ENCODE data around the gene BMAL2. TPM values are rescaled to one million over a fixed set of nuclear protein-coding genes. Genes with fewer than 3 reads are reported as not detected.
A peak's percentile ranks its signal among the peaks of the same experiment; 100 is the strongest.

The BMAL2 gene
- total and polyA plus RNA-seq, 7 donors: 2.4 to 6.2 (median 4.2) TPM

DNA sequence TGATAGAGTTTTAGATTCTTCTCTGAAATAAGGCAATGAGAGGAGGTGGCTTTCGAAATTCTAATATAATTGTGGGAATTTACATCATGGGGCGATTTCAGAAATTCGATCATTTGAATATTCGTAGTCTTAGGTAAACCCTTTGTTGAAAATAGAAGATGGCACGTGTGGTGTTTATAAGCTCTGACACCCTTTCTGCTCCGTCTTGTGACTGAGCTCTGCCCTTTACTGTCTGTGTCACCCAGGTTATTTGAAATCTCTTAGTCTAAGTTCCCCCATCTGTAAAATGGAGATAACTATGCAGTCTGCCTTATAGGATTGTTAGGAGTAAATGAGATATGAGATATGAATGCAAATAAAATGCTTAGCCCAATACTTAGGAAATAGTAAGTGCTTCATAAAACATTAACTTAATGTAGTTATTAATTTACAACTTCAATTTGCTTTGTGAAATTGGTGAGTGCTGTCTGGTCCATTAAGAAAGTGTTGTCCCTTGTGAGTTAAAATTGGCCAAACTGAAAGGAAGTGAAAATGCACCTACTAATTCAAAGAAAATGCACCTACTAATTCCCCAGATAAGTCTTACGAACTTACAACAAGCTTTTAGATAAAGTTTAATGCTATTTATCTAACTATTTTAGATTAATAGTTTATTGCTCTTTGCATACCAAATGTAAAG is 1.5 kb downstream of the BMAL2 start:
- Histone ChIP-seq H3K36me3 (no peaks in the 10 kb centered on the region), H3K27me3 (no peaks in the 10 kb centered on the region), H3K4me3 (peak overlapping the region in 3 of 4 donors; percentile 65 to 85 (median 72)), H3K27ac (peak overlapping the region in 2 of 4 donors; percentile 67 to 78), H3K9me3 (no peaks in the 10 kb centered on the region), H3K4me1 (peaks cover 0 to 29% (median 18%) of the 10 kb centered on the region in 4 donors)
- no peak for DNase-seq
- WGBS, 2 donors: 32 to 65% methylated on average over 7 of the region's 7 CpGs
- intact Hi-C loops (cut with DNase I): no loop called here
- TF ChIP-seq POLR2A (IDR thresholded peaks at IDR 0.05) (no peak), POLR2AphosphoS5 (IDR thresholded peaks at IDR 0.05) (no peak), EP300 (IDR thresholded peaks at IDR 0.05) (no peak)
- TF ChIP-seq, protein P1, sequence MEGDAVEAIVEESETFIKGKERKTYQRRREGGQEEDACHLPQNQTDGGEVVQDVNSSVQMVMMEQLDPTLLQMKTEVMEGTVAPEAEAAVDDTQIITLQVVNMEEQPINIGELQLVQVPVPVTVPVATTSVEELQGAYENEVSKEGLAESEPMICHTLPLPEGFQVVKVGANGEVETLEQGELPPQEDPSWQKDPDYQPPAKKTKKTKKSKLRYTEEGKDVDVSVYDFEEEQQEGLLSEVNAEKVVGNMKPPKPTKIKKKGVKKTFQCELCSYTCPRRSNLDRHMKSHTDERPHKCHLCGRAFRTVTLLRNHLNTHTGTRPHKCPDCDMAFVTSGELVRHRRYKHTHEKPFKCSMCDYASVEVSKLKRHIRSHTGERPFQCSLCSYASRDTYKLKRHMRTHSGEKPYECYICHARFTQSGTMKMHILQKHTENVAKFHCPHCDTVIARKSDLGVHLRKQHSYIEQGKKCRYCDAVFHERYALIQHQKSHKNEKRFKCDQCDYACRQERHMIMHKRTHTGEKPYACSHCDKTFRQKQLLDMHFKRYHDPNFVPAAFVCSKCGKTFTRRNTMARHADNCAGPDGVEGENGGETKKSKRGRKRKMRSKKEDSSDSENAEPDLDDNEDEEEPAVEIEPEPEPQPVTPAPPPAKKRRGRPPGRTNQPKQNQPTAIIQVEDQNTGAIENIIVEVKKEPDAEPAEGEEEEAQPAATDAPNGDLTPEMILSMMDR (IDR thresholded peaks at IDR 0.05): no peak

DNA sequence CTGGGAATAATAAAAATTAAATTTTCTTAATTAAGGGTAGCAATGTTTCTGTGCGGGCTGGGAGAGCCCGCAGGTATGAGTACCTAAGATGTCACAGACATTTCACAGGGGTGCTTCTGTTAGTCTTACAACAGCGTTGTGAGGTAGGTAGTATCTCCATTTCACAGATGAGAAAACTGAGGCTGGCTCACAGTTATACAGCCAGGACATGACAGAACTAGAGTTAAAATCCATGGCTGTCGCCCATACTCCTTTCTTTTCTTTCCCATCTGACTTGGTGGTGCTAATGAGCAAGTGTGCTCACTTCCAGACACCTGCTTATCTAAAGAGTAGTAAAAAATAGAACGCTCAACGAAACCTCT is 2.1 kb downstream of the BMAL2 start:
- peaks cover 0 to 29% (median 18%) of the 10 kb centered on the region in 4 donors for H3K4me1 ChIP-seq
- intact Hi-C loops (cut with DNase I): no loop called here

DNA sequence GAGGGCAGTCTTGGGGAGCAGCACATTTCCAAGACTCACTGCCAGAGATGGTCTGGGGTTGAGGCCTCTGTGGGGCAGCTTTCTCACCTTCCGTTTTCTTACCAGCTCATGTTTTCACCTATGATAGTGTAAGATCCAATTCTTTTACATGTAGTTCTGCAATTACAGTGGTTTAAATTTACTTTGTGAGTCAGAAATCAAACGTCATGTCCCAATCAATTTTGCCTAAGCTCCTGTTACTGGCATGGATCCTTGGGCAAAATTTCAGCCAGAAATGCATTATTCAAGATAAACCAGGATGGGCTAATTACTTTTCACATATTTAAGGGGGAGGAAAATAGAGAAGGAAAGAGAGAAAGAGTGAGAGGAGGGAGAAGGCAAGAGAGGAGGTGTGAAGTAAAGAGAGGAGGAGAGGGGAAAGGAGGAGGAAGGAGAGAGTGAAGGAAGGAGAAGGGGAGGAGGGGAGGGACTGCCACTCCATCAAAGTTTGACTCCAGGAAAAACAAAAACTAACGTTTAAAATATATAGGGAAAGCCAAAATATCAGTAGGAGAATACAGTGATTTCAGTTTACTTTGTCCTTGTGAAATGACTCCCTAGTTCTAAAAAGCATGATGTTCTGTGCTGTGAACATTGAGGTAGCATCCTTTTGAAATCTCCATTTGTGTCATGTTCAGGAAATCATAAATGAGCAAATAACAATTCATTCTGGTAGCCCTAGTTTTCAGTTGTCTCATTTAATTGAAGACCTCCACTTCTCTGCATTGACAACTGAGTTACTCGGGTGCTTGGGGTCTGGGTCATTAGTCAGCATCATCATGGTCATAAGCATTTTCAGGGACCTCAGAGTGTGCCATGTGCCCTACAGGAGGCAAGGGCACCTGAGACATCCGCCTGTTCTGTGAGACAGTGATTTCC is 3.0 kb downstream of the BMAL2 start:
- no peaks in the 10 kb centered on the region for H3K9me3 ChIP-seq
- H3K27ac ChIP-seq: no peak overlapping the region
- 66 to 79% methylated on average over 5 of the region's 5 CpGs for WGBS, 2 donors
- peaks cover 0 to 29% (median 18%) of the 10 kb centered on the region in 4 donors for H3K4me1 ChIP-seq
- intact Hi-C loops (cut with DNase I): no loop called here
- no peak overlapping the region for H3K4me3 ChIP-seq
- H3K36me3 ChIP-seq: no peaks in the 10 kb centered on the region
- no peak for DNase-seq
- TF ChIP-seq, protein P1 (IDR thresholded peaks at IDR 0.05): no peak
- TF ChIP-seq POLR2AphosphoS5 (IDR thresholded peaks at IDR 0.05) (no peak), POLR2A (IDR thresholded peaks at IDR 0.05) (no peak), EP300 (IDR thresholded peaks at IDR 0.05) (no peak)
- no peaks in the 10 kb centered on the region for H3K27me3 ChIP-seq

More for the DNA sequence above, 2.1 kb downstream of the BMAL2 start:
- Histone ChIP-seq H3K4me3 (no peak overlapping the region), H3K27me3 (no peaks in the 10 kb centered on the region), H3K27ac (no peak overlapping the region), H3K9me3 (no peaks in the 10 kb centered on the region), H3K36me3 (no peaks in the 10 kb centered on the region)
- no peak for TF ChIP-seq POLR2AphosphoS5 (IDR thresholded peaks at IDR 0.05)
- TF ChIP-seq EP300 (IDR thresholded peaks at IDR 0.05): no peak
- TF ChIP-seq POLR2A (IDR thresholded peaks at IDR 0.05): no peak
- TF ChIP-seq, protein P1 (IDR thresholded peaks at IDR 0.05): no peak
- WGBS, 2 donors: 79 to 87% methylated on average over 6 of the region's 6 CpGs
- DNase-seq: no peak

DNA sequence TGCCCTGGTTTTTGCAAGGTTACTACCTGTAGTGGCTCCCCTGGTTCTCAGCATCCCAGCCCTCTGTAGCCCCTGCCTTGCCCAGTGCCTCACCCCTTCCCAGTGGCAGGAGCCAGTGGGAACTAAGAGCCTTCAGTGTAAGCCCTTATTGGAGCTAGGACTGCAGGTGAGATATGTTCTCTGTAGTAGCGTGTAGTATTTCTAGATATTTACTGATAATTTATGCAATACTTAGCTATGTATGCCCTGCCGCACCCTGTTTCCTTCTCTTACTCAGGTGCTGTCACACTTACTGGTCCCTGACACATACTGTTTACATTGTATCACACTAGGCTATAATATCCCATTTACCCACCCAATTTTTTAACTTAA is 3.6 kb downstream of the BMAL2 start:
- Histone ChIP-seq H3K4me3 (no peak overlapping the region), H3K9me3 (no peaks in the 10 kb centered on the region), H3K27ac (no peak overlapping the region), H3K27me3 (no peaks in the 10 kb centered on the region), H3K36me3 (no peaks in the 10 kb centered on the region), H3K4me1 (peaks cover 0 to 22% (median 12%) of the 10 kb centered on the region in 4 donors)
- TF ChIP-seq POLR2AphosphoS5 (IDR thresholded peaks at IDR 0.05) (no peak), EP300 (IDR thresholded peaks at IDR 0.05) (no peak), POLR2A (IDR thresholded peaks at IDR 0.05) (no peak)
- TF ChIP-seq, protein P1 (IDR thresholded peaks at IDR 0.05): no peak
- 80 to 83% methylated on average over 2 of the region's 2 CpGs for WGBS, 2 donors
- intact Hi-C loops (cut with DNase I): no loop called here
- no peak for DNase-seq

Data from sigmoid colon (tissue), 7 donors.